Heart left ventricle (tissue), 13 donors: ENCODE results near the gene BCLAF3.

Source experiments
- POLR2A ChIP-seq, 2 donors: fragments of 450-650 bp; IDR thresholded peaks; one replicate each; pipeline ENCODE4 v1.6.1; 2017; ENCODE audit warnings: antibody characterized with exemption in 2 of 2, mild to moderate bottlenecking in 2 of 2, moderate library complexity in 2 of 2
- TF ChIP-seq, protein P1 (sequence below), 12 donors: fragments of 200-600 bp; sonication (generic) in 4 of 12; IDR thresholded peaks; one replicate each; pipeline versions ENCODE4 v1.5.0 to v1.8.0; 2018 to 2022; ENCODE audit warnings: antibody characterized with exemption in 12 of 12, mild to moderate bottlenecking in 5 of 12
- donor health status: ischemic (EF 13 %, LVEDD 7.1; RV severe dilation, severe dysfunction).
- donor health status: DM: no; HTN: yes; CAD: no.
- donor health status: DM: no; HTN: no; CAD: no.
- donor health status: ischemic (EF 25% LVEDD 6.9; RV normal size, moderate dysfunction).
- donor health status: ischemic (EF 25% LVEDD 5.7; RV mildly dilated, moderate dysfunction).
- donor health status: ischemic (EF 35%, LVEDD 5.7; RV mildly dilated, moderate dysfunction).
- donor health status: nonischemic (EF 11% LVEDD 7.7; RV severe dilation, severe dysfunction).
- donor health status: DM: yes; HTN: yes; CAD: no.
- donor health status: PGD.
- donor health status: ischemic (EF 29% LVEDD 5.4; RV normal size, mild dysfunction).
- donor health status: nonischemic (EF 23%, LVEDD 6.1; RV moderate dilation, normal function).

DNA sequence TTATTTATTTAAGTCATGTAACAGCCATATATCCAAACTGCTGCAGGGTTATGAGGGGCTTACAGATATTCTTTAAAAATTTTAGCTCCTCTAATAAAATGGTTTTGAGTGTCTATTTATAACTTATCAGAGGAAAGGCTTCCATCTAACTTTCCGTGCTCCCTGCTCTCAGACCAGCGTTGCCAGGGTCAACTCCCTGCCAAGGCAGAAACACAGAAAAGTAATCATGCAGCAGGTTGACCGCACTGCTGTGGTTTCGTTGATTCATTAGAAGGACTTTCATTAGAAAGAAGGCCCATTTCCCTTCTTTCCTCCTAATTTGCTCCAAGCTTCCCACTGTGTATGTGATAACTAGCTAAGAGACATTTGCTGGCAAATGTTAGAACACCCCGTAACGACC, 33.9 kb downstream of the BCLAF3 start:
- TF ChIP-seq, protein P1, sequence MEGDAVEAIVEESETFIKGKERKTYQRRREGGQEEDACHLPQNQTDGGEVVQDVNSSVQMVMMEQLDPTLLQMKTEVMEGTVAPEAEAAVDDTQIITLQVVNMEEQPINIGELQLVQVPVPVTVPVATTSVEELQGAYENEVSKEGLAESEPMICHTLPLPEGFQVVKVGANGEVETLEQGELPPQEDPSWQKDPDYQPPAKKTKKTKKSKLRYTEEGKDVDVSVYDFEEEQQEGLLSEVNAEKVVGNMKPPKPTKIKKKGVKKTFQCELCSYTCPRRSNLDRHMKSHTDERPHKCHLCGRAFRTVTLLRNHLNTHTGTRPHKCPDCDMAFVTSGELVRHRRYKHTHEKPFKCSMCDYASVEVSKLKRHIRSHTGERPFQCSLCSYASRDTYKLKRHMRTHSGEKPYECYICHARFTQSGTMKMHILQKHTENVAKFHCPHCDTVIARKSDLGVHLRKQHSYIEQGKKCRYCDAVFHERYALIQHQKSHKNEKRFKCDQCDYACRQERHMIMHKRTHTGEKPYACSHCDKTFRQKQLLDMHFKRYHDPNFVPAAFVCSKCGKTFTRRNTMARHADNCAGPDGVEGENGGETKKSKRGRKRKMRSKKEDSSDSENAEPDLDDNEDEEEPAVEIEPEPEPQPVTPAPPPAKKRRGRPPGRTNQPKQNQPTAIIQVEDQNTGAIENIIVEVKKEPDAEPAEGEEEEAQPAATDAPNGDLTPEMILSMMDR (IDR thresholded peaks at IDR 0.05) = no peak
- TF ChIP-seq POLR2A (IDR thresholded peaks at IDR 0.05) = no peak
